Hematopoietic multipotent progenitor cell treated with erythropoietin and hydrocortisone succinate and interleukin-3 and kit ligand, for 6 days (in vitro differentiated cells): ENCODE results near the gene ITGA11.

Experiments
- DNase-seq: peaks from one replicate; pipeline ENCODE4 v3.0.0-alpha.2; 2015

The ITGA11 gene

DNA sequence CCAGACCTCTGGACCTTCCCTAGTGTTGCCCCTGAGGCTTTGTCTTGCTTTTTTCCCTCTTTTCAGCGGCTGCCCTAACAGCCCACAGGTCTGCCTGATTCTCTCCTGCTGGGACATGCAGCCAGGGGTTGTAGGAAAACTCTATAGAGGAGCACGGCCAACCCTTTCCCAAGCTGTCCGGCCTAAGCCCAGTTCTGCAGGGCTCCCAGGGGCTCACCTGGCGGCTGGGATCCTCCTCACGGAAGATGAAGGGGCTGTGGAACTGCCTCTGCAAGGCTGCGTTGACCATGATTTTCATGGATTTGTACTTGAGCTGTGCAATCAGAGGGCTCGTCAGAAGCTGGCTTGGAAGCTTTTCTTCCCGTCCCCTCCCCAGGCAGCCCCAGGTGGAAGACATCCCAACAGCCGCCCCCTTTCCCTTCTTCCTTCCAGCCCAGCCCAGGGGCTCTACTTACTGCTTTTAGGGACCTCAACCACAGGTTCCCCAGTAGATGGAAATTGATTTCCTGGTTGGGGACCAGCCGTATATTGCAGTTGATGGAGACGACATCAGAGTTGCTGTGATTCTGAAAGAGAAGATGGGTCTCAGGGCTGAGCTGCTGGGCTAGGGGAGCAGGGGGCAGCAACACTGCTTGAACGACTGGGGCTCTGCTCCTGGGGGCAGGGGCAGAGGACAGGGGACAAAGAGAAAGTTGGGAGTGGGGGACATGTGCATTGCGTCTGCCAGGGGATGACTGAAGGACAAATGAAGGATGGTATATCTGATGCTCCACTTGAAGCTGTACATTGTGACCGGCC is 124.6 kb downstream of the ITGA11 start:
- no peak for DNase-seq

DNA sequence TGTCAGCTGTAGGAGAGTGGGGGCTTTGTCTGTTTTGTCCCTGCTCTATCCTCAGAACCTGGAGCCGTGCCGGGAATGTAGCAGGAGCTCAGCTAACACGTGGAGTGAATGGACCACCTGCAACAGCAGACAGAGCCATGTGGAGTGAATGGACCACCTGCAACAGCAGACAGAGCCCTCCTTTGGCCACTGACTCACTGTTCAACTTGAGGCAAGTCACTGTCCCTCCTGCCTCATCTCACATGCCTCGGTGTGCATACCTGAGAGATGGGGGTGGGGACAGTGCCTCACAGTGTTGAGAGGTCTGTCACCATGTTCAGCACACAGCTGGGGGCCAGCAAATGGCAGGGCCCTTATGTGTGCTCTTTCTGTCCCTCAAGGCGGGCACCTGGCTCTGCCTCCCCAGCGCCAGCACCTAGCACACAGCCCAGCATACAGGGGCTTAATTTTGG is 126.5 kb downstream of the ITGA11 start:
- DNase-seq: no peak

DNA sequence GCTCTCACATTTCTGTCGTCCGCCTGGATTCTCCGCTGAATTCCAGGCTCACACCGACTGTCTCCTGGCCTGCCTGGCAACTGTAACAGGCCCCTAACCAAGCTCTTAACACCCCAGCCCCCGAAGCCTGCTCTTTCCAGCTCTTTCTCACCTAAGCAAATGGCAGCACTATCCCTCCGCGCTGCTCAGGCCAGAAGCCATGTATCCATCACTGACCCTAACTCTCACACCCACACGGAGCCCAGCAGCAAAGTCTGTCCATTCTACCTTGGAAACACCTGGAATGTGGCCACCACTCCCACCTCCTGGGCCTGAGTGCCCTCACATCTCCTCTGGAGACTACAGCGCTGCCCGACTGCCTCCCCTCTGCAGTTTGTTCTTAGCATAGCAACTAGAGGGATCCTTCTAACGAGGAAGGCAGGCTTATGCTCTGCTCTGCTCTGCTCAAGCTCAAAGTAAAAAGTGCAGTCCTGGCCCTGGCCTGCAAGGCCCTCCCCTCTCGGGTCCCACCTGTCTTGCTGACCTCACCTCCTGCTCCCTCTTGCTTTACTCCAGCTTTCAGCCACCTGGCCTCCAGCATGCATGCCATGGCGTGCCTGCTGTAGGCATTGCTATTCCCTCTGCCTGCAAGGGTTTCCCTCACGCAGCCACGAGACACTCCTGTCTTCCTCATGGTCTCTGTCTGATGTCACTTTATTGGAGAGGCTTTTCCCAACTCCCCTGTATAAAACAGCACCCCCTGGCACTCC is 127.2 kb downstream of the ITGA11 start:
- no peak for DNase-seq

- DNase-seq: no peak
Measured at GRCh38 chr15:68303560-68304436, 128.2 kb downstream of the ITGA11 start.

DNA sequence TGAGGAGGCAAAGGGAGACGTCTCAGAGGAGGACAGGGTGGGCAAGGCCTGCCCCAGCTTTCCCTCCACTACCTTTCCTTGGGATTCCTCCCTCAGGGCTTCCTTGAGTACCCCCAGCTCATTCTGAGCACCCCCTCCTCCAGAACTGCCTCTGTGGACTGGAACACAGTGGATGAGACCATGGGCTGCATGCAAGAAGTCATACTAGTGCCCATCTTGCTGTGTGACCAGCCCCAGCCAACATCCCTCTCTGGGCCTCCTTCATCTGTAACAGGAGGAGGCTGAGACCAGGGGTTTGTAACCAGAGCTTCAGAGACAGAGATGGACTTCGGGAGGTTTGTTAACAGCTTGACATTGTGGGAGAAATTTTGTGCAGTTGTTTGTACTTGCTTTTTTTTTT is 128.8 kb downstream of the ITGA11 start:
- no peak for DNase-seq

- DNase-seq: no peak
Measured at GRCh38 chr15:68302729-68303128, 129.2 kb downstream of the ITGA11 start.

GRCh38 chr15:68301301-68301700 is 130.7 kb downstream of the ITGA11 start:
- peak; percentile 14 for DNase-seq

DNA sequence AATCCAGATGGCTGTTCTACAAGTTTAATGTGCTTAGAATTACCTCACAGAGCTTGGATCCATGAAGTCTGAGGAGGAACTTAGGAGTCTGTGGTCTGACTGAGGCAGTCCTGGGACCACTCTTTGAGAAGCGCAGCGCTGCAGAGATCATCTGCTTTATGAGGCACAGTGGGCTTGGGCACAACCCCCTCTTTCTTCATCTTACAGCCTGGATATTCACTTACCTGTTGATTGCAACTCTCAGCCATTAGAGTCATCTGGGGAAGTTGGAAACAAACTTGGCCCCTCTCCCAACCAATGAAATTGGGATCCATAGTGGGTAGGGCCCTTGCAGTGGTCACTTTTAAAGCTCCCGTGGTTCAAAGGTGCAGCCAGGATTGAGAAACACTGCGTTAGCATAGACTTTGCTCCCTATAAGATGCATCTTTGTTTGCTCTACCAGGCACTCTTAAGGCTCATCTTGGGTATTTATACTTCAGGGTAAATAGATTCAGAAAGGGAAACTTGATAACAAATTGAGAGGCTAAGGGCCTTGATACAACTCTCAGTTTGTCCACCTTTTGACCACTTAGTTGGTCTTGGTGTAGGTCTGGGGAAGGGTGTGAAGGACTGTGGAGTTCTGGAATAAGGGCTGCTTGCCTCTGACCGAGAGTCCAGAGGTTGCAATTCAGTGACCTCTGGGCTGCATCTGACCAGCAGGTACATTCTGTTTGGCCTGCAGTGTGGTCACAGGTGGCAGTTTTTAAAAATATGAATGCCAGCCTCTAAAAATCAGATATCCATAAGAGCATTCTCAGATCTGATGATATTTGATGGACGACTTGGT is 131.6 kb downstream of the ITGA11 start:
- no peak for DNase-seq

- DNase-seq: no peak
Measured at GRCh38 chr15:68299436-68299835, 132.5 kb downstream of the ITGA11 start.

GRCh38 chr15:68298882-68299381 is 133.0 kb downstream of the ITGA11 start:
- peak; percentile 50 for DNase-seq

DNA sequence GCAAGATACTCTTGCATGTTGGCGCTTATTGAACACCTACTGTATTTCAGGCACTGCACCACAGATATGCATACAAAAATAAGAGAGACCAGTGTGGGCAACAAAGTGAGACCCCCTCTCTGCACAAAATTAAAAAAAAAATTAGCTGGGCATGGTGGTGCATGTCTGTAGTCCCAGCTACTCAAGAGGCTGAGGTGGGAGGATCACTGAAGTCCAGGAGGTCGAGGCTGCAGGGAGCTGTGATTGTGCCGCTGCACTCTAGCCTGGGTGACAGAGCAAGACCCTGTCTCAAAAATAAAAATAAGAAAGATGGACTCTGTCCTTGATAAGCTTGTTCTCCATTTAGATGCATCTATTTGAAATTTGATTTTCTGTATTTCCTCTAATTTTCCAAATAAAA is 133.6 kb downstream of the ITGA11 start:
- no peak for DNase-seq

DNA sequence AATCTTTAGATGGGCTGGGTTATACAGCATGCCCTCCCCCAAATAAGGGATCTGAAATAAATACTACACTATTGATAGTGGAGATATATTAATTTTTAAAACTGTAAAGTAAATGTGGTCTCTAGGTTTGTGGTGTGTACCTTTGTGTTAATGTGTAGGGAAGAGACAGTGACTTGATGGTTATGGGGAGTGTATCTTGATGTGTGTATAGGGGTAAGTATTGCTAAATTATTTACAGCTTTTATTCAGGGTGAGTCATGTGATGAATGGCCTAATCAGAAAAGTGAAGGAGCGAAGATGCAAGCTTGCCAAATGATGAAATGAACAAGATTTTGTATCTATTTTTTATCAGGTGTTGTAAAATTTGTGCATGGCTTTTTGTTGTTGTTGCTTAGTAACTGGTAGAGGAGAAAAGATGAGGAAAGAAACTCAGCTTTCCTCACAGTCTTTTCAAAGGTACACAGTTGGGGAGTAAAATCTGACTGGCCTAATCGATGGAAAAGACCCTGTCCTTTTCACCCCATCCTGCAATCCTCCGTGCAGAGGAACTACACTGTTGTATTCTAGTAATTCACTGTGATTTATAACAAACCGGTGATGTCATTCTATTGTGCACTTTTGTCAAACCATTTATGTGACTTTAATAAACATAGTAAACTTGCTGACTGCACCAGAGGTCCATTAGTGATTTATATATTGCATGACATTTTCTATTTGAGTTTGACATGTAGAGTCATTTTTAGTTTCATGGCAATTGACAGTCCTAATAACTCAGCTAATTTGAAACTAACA is 136.8 kb downstream of the ITGA11 start:
- no peak for DNase-seq

- no peak for DNase-seq
Measured at GRCh38 chr15:68292967-68293366, 139.0 kb downstream of the ITGA11 start.

DNA sequence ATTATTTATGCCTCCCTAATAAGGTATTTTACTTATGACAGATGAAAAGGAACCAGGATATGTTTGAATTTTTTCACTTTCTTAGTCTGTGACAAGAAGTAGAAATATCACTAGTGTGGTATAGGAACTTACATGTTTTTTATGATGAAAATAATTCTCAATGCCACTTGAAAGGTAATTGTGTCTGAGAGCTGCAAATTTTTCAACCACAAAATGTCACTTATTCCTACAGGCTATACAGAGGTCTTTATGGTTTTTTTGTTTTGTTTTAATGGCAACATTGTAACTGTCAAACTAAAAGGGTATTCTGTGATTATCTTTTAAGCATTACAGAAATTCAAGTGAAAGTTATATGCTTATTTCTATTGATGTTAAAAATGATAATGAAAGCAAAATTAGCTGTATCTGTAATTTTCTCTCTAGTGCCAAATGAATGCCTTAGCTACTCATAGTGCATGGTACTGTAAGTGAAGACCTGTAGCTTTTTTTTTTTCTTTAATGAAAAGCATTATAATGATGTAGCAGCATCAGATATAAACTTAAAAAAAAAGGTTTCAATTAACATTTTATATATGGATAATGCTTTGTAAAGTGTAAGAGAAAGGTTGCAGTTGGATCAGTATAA is 139.7 kb downstream of the ITGA11 start:
- no peak for DNase-seq

DNA sequence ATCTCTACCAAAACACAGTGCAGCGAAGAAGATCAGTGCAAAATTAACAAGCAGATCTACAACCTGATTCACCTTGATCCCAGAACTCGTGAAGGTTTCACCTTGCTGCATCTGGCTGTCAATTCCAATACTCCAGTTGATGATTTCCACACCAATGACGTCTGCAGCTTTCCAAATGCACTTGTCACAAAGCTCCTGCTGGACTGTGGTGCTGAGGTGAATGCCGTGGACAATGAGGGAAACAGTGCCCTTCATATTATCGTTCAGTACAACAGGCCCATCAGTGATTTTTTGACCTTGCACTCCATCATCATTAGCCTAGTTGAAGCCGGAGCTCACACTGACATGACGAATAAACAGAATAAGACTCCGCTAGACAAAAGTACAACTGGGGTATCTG is 141.2 kb downstream of the ITGA11 start:
- no peak for DNase-seq

DNA sequence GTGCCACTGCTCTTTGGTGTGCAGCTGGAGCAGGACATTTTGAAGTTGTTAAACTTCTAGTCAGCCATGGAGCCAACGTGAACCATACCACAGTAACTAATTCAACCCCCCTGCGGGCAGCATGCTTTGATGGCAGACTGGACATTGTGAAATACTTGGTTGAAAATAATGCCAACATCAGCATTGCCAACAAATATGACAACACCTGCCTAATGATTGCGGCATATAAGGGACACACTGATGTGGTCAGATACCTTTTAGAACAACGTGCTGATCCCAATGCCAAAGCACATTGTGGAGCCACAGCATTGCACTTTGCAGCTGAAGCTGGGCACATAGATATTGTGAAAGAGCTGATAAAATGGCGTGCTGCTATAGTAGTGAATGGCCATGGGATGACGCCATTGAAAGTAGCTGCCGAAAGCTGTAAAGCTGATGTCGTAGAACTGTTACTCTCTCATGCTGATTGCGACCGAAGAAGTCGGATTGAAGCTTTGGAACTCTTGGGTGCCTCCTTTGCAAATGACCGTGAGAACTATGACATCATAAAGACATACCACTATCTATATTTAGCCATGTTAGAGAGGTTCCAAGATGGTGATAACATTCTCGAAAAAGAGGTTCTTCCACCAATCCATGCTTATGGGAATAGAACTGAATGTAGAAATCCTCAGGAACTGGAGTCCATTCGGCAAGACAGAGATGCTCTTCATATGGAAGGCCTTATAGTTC is 142.2 kb downstream of the ITGA11 start:
- DNase-seq: no peak

DNA sequence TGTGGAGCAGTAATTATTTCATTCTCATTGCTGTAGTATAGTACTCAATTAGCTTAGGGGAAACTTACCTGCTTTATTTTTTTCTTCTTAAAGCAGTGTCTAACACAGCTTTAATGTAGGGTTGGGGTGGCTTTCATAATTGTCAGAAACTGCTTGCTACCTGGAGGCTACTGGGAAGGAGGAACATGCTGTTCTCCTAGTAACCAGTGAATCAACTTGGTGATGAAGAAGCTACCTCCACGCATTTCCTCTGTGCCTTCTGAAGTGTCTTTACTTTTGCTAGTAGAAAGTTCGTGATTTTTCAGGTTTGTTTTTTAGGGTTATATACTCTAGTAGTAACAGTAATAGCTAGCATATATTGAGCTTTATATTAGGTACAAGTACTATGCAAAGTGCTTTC is 142.9 kb downstream of the ITGA11 start:
- no peak for DNase-seq

- no peak for DNase-seq
Measured at GRCh38 chr15:68286256-68286655, 145.7 kb downstream of the ITGA11 start.

GRCh38 chr15:68285259-68285980 is 146.5 kb downstream of the ITGA11 start:
- DNase-seq: peak; percentile 33
